Liver (tissue), 9 donors: ENCODE data around the gene ATOX1. TPM values are rescaled to one million over a fixed set of nuclear protein-coding genes. Genes with fewer than 3 reads are reported as not detected.

ENCODE experiments used
- DNase-seq: peaks from one replicate; pipeline ENCODE4 v3.0.0-alpha.2; 2017; ENCODE audit warnings: low spot score
- H3K27ac ChIP-seq, 2 donors: one replicate each; pipeline ENCODE4 v1.7.0; 2013; ENCODE audit warnings: inconsistent platforms in 2 of 2, low read length in 2 of 2, control low read depth in 1 of 2, low read depth in 1 of 2, mild to moderate bottlenecking in 1 of 2
- H3K27me3 ChIP-seq, 4 donors: one replicate each; pipeline versions ENCODE4 v1.6.1 to v1.7.0; 2013; ENCODE audit warnings: low read length in 3 of 4, inconsistent platforms in 1 of 4, mild to moderate bottlenecking in 1 of 4, moderate library complexity in 1 of 4; ENCODE audit not compliant: control insufficient read depth in 4 of 4, insufficient read depth in 4 of 4
- H3K36me3 ChIP-seq, 4 donors: one replicate each; pipeline versions ENCODE4 v1.6.1 to v1.7.0; 2013; ENCODE audit warnings: low read length in 3 of 4, mild to moderate bottlenecking in 3 of 4, low read depth in 1 of 4, moderate library complexity in 1 of 4; ENCODE audit not compliant: control insufficient read depth in 4 of 4, insufficient read depth in 3 of 4
- H3K4me1 ChIP-seq, 4 donors: one replicate each; pipeline versions ENCODE4 v1.6.1 to v1.7.0; 2013; ENCODE audit warnings: low read length in 3 of 4, mild to moderate bottlenecking in 3 of 4, moderate library complexity in 1 of 4; ENCODE audit not compliant: control insufficient read depth in 4 of 4, insufficient read depth in 4 of 4
- H3K4me3 ChIP-seq, 3 donors: one replicate each; pipeline versions ENCODE4 v1.6.1 to v1.7.0; 2013; ENCODE audit warnings: low read length in 3 of 3, control low read depth in 1 of 3, low read depth in 1 of 3, mild to moderate bottlenecking in 1 of 3
- H3K9ac ChIP-seq, 2 donors: one replicate each; pipeline ENCODE4 v1.7.0; 2013; ENCODE audit warnings: low read length in 2 of 2, mild to moderate bottlenecking in 2 of 2, moderate library complexity in 2 of 2, control low read depth in 1 of 2, low read depth in 1 of 2
- H3K9me3 ChIP-seq, 4 donors: one replicate each; pipeline versions ENCODE4 v1.6.1 to v1.7.0; 2013; ENCODE audit warnings: low read length in 3 of 4; ENCODE audit not compliant: control insufficient read depth in 4 of 4
- EGR1 ChIP-seq, 2 donors: IDR thresholded peaks; 2 replicates each; pipeline ENCODE4 v1.6.1; 2016 to 2018; ENCODE audit warnings: antibody characterized with exemption in 2 of 2, low read depth in 2 of 2
- FOXA2 ChIP-seq: IDR thresholded peaks from 2 replicates; pipeline ENCODE4 v1.6.1; 2016; ENCODE audit warnings: antibody characterized with exemption
- HNF4A ChIP-seq, 2 donors: conservative IDR thresholded peaks; 2 replicates each; pipeline ENCODE4 v1.6.1; 2016; ENCODE audit warnings: antibody characterized with exemption in 2 of 2, mild to moderate bottlenecking in 2 of 2
- HNF4G ChIP-seq: IDR thresholded peaks from 2 replicates; pipeline ENCODE4 v1.6.1; 2016; ENCODE audit warnings: antibody characterized with exemption
- JUND ChIP-seq, 2 donors: IDR thresholded peaks; 2 replicates each; pipeline ENCODE4 v1.6.1; 2016; ENCODE audit warnings: antibody characterized with exemption in 2 of 2
- NR2F2 ChIP-seq: IDR thresholded peaks from 2 replicates; pipeline ENCODE4 v1.6.1; 2016; ENCODE audit warnings: antibody characterized with exemption
- RAD21 ChIP-seq, 2 donors: IDR thresholded peaks; 2 replicates each; pipeline ENCODE4 v1.6.1; 2016; ENCODE audit warnings: antibody characterized with exemption in 2 of 2, mild to moderate bottlenecking in 2 of 2
- RXRA ChIP-seq, 2 donors: IDR thresholded peaks; 2 replicates each; pipeline ENCODE4 v1.6.1; 2017 to 2018; ENCODE audit warnings: antibody characterized with exemption in 2 of 2, mild to moderate bottlenecking in 1 of 2
- SP1 ChIP-seq: IDR thresholded peaks from 2 replicates; pipeline ENCODE4 v1.6.1; 2018; ENCODE audit warnings: antibody characterized with exemption, mild to moderate bottlenecking
- TAF1 ChIP-seq: conservative IDR thresholded peaks from 2 replicates; pipeline ENCODE4 v1.6.1; 2016; ENCODE audit warnings: antibody characterized with exemption, mild to moderate bottlenecking
- YY1 ChIP-seq: IDR thresholded peaks from 2 replicates; pipeline ENCODE4 v1.6.1; 2016; ENCODE audit warnings: antibody characterized with exemption, mild to moderate bottlenecking
- WGBS: extraction: QIAGEN DNeasy Blood & Tissue Kit; methylation state at CpG from one replicate; pipeline ENCODE4 v1.1.7; 2013; 5-methylcytosine and 5-hydroxymethylcytosine counted together
- polyA plus RNA-seq, 2 donors: library from polyadenylated mRNA; stranded (reverse) in 1 of 2; unstranded in 1 of 2; fragments of 200-250 nt in 1 of 2; fragments of >200 nt in 1 of 2; fragmentation: Nextera tagmentation in 1 of 2; extraction: Ambion mirVana in 1 of 2; gene quantifications; one replicate each; pipeline versions ENCODE4 v1.2.1 to v1.2.3, GENCODE V29; 2013 to 2015
- total RNA-seq, 2 donors: library from RNA; depleted of rRNA; stranded (reverse); fragments of >200 nt; gene quantifications; one replicate each; pipeline ENCODE4 v1.2.3, GENCODE V29; 2014
- TF ChIP-seq, protein P1 (sequence below): IDR thresholded peaks from 2 replicates; pipeline ENCODE4 v1.6.1; 2016; ENCODE audit warnings: antibody characterized with exemption
- TF ChIP-seq, protein P2 (sequence below): fragments of 150-350 bp; IDR thresholded peaks from 2 replicates; pipeline ENCODE4 v1.5.1; 2017; ENCODE audit warnings: improper control_type of control experiment, low read depth, low read length; ENCODE audit not compliant: missing input control
- TF ChIP-seq, protein P3 (sequence below): IDR thresholded peaks from 2 replicates; pipeline ENCODE4 v1.6.1; 2016; ENCODE audit warnings: antibody characterized with exemption
- donor health status: healthy.
- donor health status: healthy.
- donor health status: healthy.
- donor health status: healthy.
- donor health status: healthy.

Gene ATOX1
- total and polyA plus RNA-seq, 4 donors, result 25.9 to 307 (median 95.6) TPM

DNA sequence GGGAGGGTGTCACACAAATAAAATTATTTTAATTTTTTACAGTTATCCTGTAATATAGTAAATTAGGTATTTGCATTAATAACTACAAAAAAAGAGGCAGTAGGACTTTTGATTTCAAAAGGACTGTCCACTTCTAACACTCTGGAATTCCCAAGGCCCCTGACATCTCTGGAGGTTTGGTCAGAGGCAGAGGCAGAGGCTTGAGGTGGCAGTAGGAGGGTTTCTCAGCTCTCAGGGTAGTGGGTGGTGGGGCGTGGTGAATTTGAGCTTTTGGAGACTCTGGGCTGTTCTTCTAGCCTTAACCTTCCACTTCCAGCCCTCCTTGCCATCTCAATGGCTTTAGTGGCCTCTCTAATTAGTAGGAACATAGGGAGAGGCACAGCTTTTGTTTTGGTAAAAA, 22.8 kb downstream of the ATOX1 start:
- WGBS, result 100% methylated on average over 1 of the region's 1 CpG
- H3K27ac ChIP-seq, result no peak overlapping the region
- no peak for TF ChIP-seq EGR1 (IDR thresholded peaks at IDR 0.05; ENCODE audit: low read depth in 2 of 2)
- TF ChIP-seq, protein P1, sequence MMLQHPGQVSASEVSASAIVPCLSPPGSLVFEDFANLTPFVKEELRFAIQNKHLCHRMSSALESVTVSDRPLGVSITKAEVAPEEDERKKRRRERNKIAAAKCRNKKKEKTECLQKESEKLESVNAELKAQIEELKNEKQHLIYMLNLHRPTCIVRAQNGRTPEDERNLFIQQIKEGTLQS, result no peak
- TF ChIP-seq TAF1, result no peak
- TF ChIP-seq HNF4A (conservative IDR thresholded peaks at IDR 0.05), result no peak
- TF ChIP-seq, protein P2, sequence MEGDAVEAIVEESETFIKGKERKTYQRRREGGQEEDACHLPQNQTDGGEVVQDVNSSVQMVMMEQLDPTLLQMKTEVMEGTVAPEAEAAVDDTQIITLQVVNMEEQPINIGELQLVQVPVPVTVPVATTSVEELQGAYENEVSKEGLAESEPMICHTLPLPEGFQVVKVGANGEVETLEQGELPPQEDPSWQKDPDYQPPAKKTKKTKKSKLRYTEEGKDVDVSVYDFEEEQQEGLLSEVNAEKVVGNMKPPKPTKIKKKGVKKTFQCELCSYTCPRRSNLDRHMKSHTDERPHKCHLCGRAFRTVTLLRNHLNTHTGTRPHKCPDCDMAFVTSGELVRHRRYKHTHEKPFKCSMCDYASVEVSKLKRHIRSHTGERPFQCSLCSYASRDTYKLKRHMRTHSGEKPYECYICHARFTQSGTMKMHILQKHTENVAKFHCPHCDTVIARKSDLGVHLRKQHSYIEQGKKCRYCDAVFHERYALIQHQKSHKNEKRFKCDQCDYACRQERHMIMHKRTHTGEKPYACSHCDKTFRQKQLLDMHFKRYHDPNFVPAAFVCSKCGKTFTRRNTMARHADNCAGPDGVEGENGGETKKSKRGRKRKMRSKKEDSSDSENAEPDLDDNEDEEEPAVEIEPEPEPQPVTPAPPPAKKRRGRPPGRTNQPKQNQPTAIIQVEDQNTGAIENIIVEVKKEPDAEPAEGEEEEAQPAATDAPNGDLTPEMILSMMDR, result no peak
- no peak for TF ChIP-seq SP1
- no peak for TF ChIP-seq HNF4G
- TF ChIP-seq RAD21 (IDR thresholded peaks at IDR 0.05), result no peak
- TF ChIP-seq, protein P3, sequence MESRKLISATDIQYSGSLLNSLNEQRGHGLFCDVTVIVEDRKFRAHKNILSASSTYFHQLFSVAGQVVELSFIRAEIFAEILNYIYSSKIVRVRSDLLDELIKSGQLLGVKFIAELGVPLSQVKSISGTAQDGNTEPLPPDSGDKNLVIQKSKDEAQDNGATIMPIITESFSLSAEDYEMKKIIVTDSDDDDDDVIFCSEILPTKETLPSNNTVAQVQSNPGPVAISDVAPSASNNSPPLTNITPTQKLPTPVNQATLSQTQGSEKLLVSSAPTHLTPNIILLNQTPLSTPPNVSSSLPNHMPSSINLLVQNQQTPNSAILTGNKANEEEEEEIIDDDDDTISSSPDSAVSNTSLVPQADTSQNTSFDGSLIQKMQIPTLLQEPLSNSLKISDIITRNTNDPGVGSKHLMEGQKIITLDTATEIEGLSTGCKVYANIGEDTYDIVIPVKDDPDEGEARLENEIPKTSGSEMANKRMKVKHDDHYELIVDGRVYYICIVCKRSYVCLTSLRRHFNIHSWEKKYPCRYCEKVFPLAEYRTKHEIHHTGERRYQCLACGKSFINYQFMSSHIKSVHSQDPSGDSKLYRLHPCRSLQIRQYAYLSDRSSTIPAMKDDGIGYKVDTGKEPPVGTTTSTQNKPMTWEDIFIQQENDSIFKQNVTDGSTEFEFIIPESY, result no peak
- no peak for TF ChIP-seq JUND (IDR thresholded peaks at IDR 0.05)

DNA sequence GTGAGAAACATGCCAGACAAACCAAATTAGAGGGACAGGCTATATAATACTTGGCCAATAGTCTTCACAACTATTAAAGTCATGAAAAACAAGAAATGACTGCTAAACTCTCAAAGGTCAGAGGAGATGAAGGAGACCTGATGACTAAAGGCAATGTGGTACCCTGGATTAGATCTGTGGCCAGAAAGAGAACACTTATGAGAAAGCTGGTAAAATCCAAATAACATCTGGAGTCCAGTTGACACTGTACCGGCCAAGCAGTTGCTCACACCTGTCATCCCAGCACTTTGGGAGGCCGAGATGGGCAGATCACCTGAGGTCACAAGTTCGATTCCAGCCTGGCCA, 24.4 kb downstream of the ATOX1 start:
- TF ChIP-seq HNF4G (no peak), FOXA2 (no peak), YY1 (no peak), NR2F2 (no peak), RXRA (IDR thresholded peaks at IDR 0.05) (no peak)
- TF ChIP-seq, protein P3, result no peak
- Histone ChIP-seq H3K4me3 (no peak overlapping the region), H3K27ac (no peak overlapping the region), H3K36me3 (peaks cover 0 to 4% (median 1%) of the 10 kb centered on the region in 4 donors), H3K4me1 (no peaks in the 10 kb centered on the region), H3K9ac (no peak overlapping the region), H3K9me3 (peaks cover 0 to 3% (median 0%) of the 10 kb centered on the region in 4 donors), H3K27me3 (no peaks in the 10 kb centered on the region)
- 97% methylated on average over 3 of the region's 3 CpGs for WGBS
- DNase-seq, result no peak

More for the DNA sequence above, 22.8 kb downstream of the ATOX1 start:
- Histone ChIP-seq H3K4me3 (no peak overlapping the region), H3K9me3 (no peaks in the 10 kb centered on the region), H3K36me3 (peaks cover 0 to 4% (median 1%) of the 10 kb centered on the region in 4 donors), H3K4me1 (peaks cover 0 to 4% (median 0%) of the 10 kb centered on the region in 4 donors), H3K9ac (no peak overlapping the region), H3K27me3 (no peaks in the 10 kb centered on the region)
- DNase-seq, result no peak
